ENCODE data around the gene PNLIPRP2.

PNLIPRP2 gene

GRCh38 chr10:116694243-116694926 lies 73.6 kb downstream of the PNLIPRP2 start:
- H3K79me2 ChIP-seq (ENCODE audit: insufficient read depth, low read length): no peaks in the 10 kb centered on the region
- no peaks in the 10 kb centered on the region for H3K36me3 ChIP-seq (ENCODE audit: low read length)
- no peak overlapping the region for H3K4me3 ChIP-seq (ENCODE audit: insufficient read depth, low read length, poor library complexity, severe bottlenecking)
- H2AFZ ChIP-seq (ENCODE audit: low read depth, low read length, severe bottlenecking): no peak overlapping the region
- no peaks in the 10 kb centered on the region for H3K9me2 ChIP-seq (replicated peaks; ENCODE audit: insufficient read depth, low read length)
- H3K27me3 ChIP-seq (ENCODE audit: low read length): no peaks in the 10 kb centered on the region
- no peaks in the 10 kb centered on the region for H4K20me1 ChIP-seq (ENCODE audit: low read depth, low read length)
- H3K9ac ChIP-seq (ENCODE audit: low read length): no peak overlapping the region
- H3K27ac ChIP-seq (ENCODE audit: low read depth, low read length): no peak overlapping the region
- TF ChIP-seq, protein P1, sequence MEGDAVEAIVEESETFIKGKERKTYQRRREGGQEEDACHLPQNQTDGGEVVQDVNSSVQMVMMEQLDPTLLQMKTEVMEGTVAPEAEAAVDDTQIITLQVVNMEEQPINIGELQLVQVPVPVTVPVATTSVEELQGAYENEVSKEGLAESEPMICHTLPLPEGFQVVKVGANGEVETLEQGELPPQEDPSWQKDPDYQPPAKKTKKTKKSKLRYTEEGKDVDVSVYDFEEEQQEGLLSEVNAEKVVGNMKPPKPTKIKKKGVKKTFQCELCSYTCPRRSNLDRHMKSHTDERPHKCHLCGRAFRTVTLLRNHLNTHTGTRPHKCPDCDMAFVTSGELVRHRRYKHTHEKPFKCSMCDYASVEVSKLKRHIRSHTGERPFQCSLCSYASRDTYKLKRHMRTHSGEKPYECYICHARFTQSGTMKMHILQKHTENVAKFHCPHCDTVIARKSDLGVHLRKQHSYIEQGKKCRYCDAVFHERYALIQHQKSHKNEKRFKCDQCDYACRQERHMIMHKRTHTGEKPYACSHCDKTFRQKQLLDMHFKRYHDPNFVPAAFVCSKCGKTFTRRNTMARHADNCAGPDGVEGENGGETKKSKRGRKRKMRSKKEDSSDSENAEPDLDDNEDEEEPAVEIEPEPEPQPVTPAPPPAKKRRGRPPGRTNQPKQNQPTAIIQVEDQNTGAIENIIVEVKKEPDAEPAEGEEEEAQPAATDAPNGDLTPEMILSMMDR (IDR thresholded peaks at IDR 0.05; ENCODE audit: insufficient read depth, low read length, poor library complexity, severe bottlenecking): no peak
- no peak for TF ChIP-seq EZH2phosphoT487 (conservative IDR thresholded peaks at IDR 0.05; ENCODE audit: low read length)
- no peaks in the 10 kb centered on the region for H3K9me3 ChIP-seq (ENCODE audit: insufficient read depth, low read length)
- no peak overlapping the region for H3K4me2 ChIP-seq (ENCODE audit: low read depth, low read length, poor library complexity, severe bottlenecking)
- H3F3A ChIP-seq (ENCODE audit: insufficient read depth): no peaks in the 10 kb centered on the region
